ENCODE measurements around the gene HS6ST2. TPM values are rescaled to one million over a fixed set of nuclear protein-coding genes. Genes with fewer than 3 reads are reported as not detected.

Gene HS6ST2
- total and polyA plus RNA-seq, 4 donors = under 0.01 to 1.4 (median 0.01) TPM; not detected in 1

DNA sequence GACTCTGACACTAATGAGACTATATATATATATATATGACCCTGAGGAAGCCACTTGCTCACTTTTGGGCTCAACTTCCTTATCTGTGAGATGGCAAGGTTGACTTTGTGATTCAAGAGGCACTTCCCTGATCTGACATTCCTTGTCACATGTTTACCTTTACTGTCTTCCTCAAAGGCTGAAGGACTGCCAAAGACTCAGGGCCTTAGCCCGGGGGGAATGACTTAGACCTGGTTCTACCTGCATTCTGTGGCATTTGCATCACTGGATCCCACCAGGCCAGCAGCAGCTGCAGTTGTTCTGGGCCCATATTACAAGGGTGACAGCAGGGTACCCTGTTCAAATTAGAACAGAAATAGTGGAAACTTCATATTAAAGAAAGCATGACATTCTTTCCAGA, 3.1 kb upstream of the HS6ST2 start:
- WGBS = 67% methylated on average over 1 of the region's 1 CpG
- no peak for DNase-seq (ENCODE audit: low spot score)

More for the DNA sequence above, 3.1 kb upstream of the HS6ST2 start:
- peaks cover 3 to 14% (median 4%) of the 10 kb centered on the region in 4 donors for H3K4me1 ChIP-seq (ENCODE audit: control insufficient read depth in 4 of 4, insufficient read depth in 4 of 4, low read length in 3 of 4)
- TF ChIP-seq RAD21 (IDR thresholded peaks at IDR 0.05) = no peak
- TF ChIP-seq FOXA2 (IDR thresholded peaks at IDR 0.05) = no peak
- TF ChIP-seq, protein P1, sequence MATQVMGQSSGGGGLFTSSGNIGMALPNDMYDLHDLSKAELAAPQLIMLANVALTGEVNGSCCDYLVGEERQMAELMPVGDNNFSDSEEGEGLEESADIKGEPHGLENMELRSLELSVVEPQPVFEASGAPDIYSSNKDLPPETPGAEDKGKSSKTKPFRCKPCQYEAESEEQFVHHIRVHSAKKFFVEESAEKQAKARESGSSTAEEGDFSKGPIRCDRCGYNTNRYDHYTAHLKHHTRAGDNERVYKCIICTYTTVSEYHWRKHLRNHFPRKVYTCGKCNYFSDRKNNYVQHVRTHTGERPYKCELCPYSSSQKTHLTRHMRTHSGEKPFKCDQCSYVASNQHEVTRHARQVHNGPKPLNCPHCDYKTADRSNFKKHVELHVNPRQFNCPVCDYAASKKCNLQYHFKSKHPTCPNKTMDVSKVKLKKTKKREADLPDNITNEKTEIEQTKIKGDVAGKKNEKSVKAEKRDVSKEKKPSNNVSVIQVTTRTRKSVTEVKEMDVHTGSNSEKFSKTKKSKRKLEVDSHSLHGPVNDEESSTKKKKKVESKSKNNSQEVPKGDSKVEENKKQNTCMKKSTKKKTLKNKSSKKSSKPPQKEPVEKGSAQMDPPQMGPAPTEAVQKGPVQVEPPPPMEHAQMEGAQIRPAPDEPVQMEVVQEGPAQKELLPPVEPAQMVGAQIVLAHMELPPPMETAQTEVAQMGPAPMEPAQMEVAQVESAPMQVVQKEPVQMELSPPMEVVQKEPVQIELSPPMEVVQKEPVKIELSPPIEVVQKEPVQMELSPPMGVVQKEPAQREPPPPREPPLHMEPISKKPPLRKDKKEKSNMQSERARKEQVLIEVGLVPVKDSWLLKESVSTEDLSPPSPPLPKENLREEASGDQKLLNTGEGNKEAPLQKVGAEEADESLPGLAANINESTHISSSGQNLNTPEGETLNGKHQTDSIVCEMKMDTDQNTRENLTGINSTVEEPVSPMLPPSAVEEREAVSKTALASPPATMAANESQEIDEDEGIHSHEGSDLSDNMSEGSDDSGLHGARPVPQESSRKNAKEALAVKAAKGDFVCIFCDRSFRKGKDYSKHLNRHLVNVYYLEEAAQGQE (IDR thresholded peaks at IDR 0.05) = no peak
- no peak for TF ChIP-seq RXRA (IDR thresholded peaks at IDR 0.05)
- TF ChIP-seq JUND (IDR thresholded peaks at IDR 0.05) = no peak
- no peak for TF ChIP-seq TAF1 (conservative IDR thresholded peaks at IDR 0.05)
- TF ChIP-seq, protein P2, sequence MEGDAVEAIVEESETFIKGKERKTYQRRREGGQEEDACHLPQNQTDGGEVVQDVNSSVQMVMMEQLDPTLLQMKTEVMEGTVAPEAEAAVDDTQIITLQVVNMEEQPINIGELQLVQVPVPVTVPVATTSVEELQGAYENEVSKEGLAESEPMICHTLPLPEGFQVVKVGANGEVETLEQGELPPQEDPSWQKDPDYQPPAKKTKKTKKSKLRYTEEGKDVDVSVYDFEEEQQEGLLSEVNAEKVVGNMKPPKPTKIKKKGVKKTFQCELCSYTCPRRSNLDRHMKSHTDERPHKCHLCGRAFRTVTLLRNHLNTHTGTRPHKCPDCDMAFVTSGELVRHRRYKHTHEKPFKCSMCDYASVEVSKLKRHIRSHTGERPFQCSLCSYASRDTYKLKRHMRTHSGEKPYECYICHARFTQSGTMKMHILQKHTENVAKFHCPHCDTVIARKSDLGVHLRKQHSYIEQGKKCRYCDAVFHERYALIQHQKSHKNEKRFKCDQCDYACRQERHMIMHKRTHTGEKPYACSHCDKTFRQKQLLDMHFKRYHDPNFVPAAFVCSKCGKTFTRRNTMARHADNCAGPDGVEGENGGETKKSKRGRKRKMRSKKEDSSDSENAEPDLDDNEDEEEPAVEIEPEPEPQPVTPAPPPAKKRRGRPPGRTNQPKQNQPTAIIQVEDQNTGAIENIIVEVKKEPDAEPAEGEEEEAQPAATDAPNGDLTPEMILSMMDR (IDR thresholded peaks at IDR 0.05; ENCODE audit: low read depth, low read length, missing input control) = no peak
- no peak for TF ChIP-seq EGR1 (IDR thresholded peaks at IDR 0.05; ENCODE audit: low read depth in 2 of 2)
- no peak for TF ChIP-seq SP1 (IDR thresholded peaks at IDR 0.05)
- no peak for TF ChIP-seq MAX (IDR thresholded peaks at IDR 0.05)
- TF ChIP-seq GABPA (IDR thresholded peaks at IDR 0.05 in 1 of 2, conservative IDR thresholded peaks at IDR 0.05 in 1 of 2) = no peak
- TF ChIP-seq ZBTB33 (IDR thresholded peaks at IDR 0.05) = no peak
- no peak for TF ChIP-seq NR2F2 (IDR thresholded peaks at IDR 0.05)
- TF ChIP-seq FOXA1 (IDR thresholded peaks at IDR 0.05) = no peak
- TF ChIP-seq, protein P3, sequence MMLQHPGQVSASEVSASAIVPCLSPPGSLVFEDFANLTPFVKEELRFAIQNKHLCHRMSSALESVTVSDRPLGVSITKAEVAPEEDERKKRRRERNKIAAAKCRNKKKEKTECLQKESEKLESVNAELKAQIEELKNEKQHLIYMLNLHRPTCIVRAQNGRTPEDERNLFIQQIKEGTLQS (IDR thresholded peaks at IDR 0.05) = no peak
- TF ChIP-seq YY1 (IDR thresholded peaks at IDR 0.05) = no peak
- H3K4me3 ChIP-seq (ENCODE audit: low read depth in 1 of 3, low read length in 3 of 3) = no peak overlapping the region
- H3K27ac ChIP-seq (ENCODE audit: low read depth in 1 of 2, low read length in 2 of 2) = no peak overlapping the region
- H3K36me3 ChIP-seq (ENCODE audit: control insufficient read depth in 4 of 4, insufficient read depth in 3 of 4, low read depth in 1 of 4, low read length in 3 of 4) = no peaks in the 10 kb centered on the region
- no peak overlapping the region for H3K9ac ChIP-seq (ENCODE audit: low read depth in 1 of 2, low read length in 2 of 2)
- H3K9me3 ChIP-seq (ENCODE audit: control insufficient read depth in 4 of 4, low read length in 3 of 4) = no peaks in the 10 kb centered on the region
- peaks cover 0 to 11% (median 0%) of the 10 kb centered on the region in 4 donors for H3K27me3 ChIP-seq (ENCODE audit: control insufficient read depth in 4 of 4, insufficient read depth in 4 of 4, low read length in 3 of 4)
